BLaER1 (cell line): ENCODE measurements around the gene PWWP2B.

ENCODE experiments used
- H3K27ac ChIP-seq: shearing (Covaris generic); formaldehyde crosslinking; 2 replicates; pipeline ENCODE4 v1.8.1; 2022
- H3K27me3 ChIP-seq: shearing (Covaris generic); formaldehyde crosslinking; 2 replicates; pipeline ENCODE4 v1.8.1; 2022
- H3K36me3 ChIP-seq: shearing (Covaris generic); formaldehyde crosslinking; 2 replicates; pipeline ENCODE4 v1.8.1; 2022
- H3K4me1 ChIP-seq: shearing (Covaris generic); formaldehyde crosslinking; 2 replicates; pipeline ENCODE4 v1.8.1; 2022
- H3K4me2 ChIP-seq: shearing (Covaris generic); formaldehyde crosslinking; 2 replicates; pipeline ENCODE4 v1.8.1; 2022
- H3K4me3 ChIP-seq: shearing (Covaris generic); formaldehyde crosslinking; 2 replicates; pipeline ENCODE4 v1.8.1; 2022
- H3K9ac ChIP-seq: shearing (Covaris generic); formaldehyde crosslinking; 2 replicates; pipeline ENCODE4 v1.8.1; 2022
- H3K9me3 ChIP-seq: shearing (Covaris generic); formaldehyde crosslinking; 2 replicates; pipeline ENCODE4 v1.8.1; 2022
- H4K20me1 ChIP-seq: shearing (Covaris generic); formaldehyde crosslinking; 2 replicates; pipeline ENCODE4 v1.8.1; 2022
- Cebpa-rat ChIP-seq: shearing (Covaris generic); IDR thresholded peaks from 2 replicates; pipeline ENCODE4 v1.8.1; 2022

PWWP2B gene

DNA sequence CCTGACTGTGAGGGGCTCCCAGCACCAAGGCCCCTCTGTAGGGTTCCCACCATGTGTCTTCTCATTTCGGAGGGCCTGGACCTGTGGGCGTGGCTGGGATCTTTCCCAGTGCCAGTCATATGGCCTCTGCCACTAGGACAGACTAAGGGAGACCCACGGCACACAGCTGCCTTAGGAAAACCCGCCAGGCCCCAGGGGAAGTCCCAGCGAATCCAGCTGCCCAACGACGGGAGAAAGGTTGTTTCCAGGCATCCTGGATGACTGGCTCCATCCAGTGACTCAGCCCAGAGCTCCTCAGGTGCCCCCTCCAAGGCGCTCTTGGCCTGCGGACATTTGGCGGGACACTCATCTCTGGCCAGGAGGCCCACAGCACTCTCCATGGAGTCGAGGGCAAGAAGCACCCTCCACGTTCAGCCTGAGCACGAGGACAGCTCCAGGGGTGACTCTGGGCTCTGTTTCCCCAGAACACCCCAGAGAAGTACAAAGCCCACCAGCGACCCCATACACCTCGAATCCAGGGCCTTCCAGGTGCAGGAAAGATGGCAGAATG lies 39.9 kb downstream of the PWWP2B start:
- peak overlapping the region; percentile 79 for H3K9ac ChIP-seq
- peak overlapping the region; percentile 85 for H3K4me2 ChIP-seq
- no peak for TF ChIP-seq Cebpa-rat

DNA sequence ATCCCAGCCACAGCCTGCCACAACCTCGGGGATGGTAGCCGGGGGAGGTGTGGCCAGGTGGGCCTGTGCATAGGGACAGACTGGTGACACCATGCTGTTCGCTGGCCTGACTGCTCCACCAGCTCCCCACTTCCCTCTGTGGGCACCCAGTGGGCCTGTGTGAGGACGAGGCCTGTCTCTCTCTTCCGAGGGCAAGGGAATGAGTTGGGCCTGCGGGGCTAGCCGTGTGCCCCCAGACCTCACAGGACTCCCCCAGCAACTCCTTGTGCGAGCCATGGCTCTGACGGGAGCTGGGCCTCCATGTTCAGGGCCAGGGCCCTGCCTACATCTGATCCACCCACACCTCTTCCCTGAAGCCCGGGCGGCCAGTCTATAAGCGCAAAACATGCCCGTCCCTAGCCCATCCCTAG lies 40.5 kb downstream of the PWWP2B start:
- H3K4me2 ChIP-seq = peak overlapping the region; percentile 85
- no peaks in the 10 kb centered on the region for H3K27me3 ChIP-seq
- H3K9me3 ChIP-seq = no peaks in the 10 kb centered on the region
- no peaks in the 10 kb centered on the region for H4K20me1 ChIP-seq
- peak overlapping the region; percentile 79 for H3K9ac ChIP-seq
- H3K36me3 ChIP-seq = no peaks in the 10 kb centered on the region
- peak overlapping the region; percentile 91 for H3K27ac ChIP-seq
- H3K4me1 ChIP-seq = peaks cover 84% of the 10 kb centered on the region
- H3K4me3 ChIP-seq = no peak overlapping the region
- TF ChIP-seq Cebpa-rat = no peak

More for the DNA sequence above, 39.9 kb downstream of the PWWP2B start:
- Histone ChIP-seq H3K36me3 (no peaks in the 10 kb centered on the region), H3K9me3 (no peaks in the 10 kb centered on the region), H3K27me3 (no peaks in the 10 kb centered on the region), H4K20me1 (no peaks in the 10 kb centered on the region), H3K4me3 (no peak overlapping the region), H3K27ac (peak overlapping the region; percentile 91), H3K4me1 (peaks cover 85% of the 10 kb centered on the region)

DNA sequence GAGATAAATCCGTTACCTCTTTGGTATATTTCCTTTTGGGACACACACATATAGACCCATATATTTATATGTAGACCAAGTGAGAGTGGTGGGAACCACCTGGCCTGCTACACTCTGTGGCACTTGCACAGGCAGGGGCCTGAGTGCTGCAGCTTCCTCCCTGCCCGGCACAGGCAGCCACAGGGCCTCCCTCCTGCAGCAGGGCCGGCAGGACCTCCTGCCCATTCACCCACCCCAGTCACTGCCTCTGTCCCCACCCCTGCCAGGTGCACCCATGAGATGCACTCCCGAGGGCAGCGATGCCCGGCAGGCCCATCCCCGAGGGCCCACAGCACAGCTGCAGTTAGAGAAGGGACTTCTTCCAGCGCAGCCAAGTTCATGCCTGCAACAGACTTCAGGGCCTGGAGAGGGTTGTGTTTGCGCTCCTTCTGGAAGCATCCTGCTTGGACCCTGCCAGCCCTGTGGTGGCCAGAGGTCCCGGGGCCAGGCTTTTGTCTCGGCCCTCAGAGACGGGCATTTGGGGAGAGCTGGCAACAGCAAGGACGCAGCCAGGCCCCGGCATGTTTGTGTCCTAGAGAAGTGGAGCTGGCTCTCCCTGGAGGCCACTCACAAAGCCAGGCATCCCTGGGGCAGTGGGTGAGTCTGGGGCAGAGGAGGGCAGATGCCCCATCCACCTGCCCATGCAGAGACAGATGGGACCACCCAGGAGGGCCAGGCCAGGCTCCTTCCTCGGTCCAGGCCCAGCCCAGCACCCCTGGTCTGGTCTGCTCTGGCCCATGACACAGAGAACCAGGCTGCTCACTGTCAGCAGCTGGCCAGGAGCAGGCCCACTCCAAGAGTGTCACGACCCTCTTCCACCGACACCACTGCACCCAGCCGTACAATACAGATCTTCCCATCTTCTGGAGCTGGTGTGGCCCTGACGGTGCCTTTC lies 41.4 kb downstream of the PWWP2B start:
- no peak for TF ChIP-seq Cebpa-rat
- Histone ChIP-seq H3K4me2 (peak overlapping the region; percentile 85), H3K27ac (peak overlapping the region; percentile 91)

DNA sequence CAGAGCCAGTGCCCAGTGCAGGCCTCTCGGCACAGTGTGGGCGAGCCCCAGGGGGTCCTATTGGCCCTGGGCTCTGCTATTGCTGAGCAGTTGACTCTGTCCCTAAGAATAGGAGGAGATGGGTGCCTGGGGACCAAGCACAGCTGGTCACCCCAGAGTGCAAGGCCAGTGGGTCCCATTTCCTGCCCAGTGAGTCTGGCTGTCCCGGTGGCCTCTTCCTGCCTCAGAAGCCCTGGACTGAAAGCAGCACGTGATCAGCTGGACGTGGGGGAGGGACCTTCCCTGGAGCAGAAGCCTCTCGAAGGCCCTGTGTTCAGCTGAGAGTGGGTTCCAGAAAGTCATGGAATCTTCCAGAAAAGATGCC lies 42.0 kb downstream of the PWWP2B start:
- Histone ChIP-seq H3K27me3 (no peaks in the 10 kb centered on the region), H3K4me1 (peaks cover 80% of the 10 kb centered on the region), H3K9me3 (no peaks in the 10 kb centered on the region), H3K27ac (peak overlapping the region; percentile 91), H3K9ac (peak overlapping the region; percentile 79), H4K20me1 (no peaks in the 10 kb centered on the region), H3K36me3 (no peaks in the 10 kb centered on the region), H3K4me3 (no peak overlapping the region), H3K4me2 (peak overlapping the region; percentile 85)
- no peak for TF ChIP-seq Cebpa-rat

More for the DNA sequence above, 41.4 kb downstream of the PWWP2B start:
- Histone ChIP-seq H3K36me3 (no peaks in the 10 kb centered on the region), H3K4me1 (peaks cover 84% of the 10 kb centered on the region), H3K4me3 (no peak overlapping the region), H3K27me3 (no peaks in the 10 kb centered on the region), H3K9me3 (no peaks in the 10 kb centered on the region), H3K9ac (peak overlapping the region; percentile 79), H4K20me1 (no peaks in the 10 kb centered on the region)

DNA sequence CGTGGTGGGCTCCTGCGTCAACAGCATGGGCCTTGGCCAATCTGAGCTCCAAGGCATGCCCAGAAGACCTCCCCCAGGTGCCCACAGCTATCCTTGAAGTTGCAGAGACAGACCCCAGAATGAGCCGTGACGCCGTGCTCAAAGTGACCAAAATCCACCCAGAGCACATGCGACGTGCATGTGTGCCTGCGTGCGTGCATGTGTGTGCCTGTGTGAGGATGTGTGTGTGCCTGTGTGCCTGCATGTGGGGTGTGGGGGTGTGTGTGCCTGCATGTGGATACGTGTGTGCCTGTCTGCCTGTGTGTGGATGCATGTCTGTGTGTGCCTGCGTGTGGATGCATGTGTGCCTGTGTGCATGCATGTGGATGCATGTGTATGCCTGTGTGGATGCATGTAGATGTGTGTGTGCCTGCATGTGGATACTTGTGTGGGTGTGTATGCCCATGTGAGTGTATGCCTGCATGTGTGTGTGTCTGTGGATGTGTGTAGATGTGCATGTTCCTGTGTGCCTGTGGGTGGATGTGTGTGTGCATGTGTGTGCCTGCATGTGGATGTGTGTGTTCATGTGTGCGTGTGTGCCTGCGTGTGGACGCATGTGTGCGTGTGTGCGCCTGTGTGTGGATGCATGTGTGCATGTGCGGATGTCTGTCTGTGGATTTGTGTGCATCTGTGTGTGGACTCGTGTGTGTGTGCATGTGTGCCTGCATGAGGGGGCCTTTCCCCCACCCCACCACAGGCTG lies 42.6 kb downstream of the PWWP2B start:
- H3K36me3 ChIP-seq = no peaks in the 10 kb centered on the region
- peak overlapping the region; percentile 91 for H3K27ac ChIP-seq
- H3K4me2 ChIP-seq = peak overlapping the region; percentile 85
- no peak for TF ChIP-seq Cebpa-rat
- H3K9ac ChIP-seq = 0 out of 2 replicates have a peak overlapping the region, but pooled peaks have one; percentile 79
- H3K4me1 ChIP-seq = peaks cover 79% of the 10 kb centered on the region
- no peaks in the 10 kb centered on the region for H3K9me3 ChIP-seq
- H3K27me3 ChIP-seq = no peaks in the 10 kb centered on the region
- no peaks in the 10 kb centered on the region for H4K20me1 ChIP-seq
- H3K4me3 ChIP-seq = no peak overlapping the region

DNA sequence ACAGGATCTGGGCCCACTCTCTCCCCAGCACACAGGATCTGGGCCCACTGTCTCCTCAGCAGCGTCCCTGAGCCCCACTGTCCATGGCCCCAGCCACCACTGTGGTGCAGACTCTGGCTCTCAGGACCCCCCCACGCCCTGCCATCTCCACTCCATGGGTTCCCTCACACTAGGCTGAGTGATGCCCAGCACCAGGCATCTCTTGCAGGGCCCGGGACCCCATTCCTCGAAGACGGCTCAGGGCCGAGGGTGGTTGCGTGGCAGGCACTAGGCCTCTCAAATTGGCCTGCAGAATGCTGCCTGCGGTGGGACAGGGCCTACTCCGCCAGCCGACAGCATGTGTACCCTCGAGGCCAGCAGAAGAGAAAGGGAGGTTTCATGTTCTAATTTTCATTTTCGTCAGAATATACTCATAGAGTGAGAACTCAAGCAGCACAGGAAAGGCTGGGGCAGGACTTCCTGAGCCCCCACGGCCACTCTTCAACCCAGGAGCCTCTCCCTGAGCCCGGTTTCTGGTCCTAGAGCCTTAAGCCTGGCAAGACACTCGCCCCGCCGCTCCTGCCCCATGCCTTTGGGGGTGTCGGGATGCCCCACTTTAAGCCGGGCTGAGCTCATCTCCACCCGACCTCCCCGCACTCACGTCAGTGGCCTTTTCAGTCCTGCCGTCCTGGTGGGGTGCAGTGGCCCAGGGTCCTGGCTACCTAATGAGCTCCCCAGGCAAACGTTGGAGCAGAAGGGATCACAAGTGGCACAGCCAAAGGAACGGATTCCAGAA lies 44.0 kb downstream of the PWWP2B start:
- H3K27ac ChIP-seq = peak overlapping the region; percentile 64

DNA sequence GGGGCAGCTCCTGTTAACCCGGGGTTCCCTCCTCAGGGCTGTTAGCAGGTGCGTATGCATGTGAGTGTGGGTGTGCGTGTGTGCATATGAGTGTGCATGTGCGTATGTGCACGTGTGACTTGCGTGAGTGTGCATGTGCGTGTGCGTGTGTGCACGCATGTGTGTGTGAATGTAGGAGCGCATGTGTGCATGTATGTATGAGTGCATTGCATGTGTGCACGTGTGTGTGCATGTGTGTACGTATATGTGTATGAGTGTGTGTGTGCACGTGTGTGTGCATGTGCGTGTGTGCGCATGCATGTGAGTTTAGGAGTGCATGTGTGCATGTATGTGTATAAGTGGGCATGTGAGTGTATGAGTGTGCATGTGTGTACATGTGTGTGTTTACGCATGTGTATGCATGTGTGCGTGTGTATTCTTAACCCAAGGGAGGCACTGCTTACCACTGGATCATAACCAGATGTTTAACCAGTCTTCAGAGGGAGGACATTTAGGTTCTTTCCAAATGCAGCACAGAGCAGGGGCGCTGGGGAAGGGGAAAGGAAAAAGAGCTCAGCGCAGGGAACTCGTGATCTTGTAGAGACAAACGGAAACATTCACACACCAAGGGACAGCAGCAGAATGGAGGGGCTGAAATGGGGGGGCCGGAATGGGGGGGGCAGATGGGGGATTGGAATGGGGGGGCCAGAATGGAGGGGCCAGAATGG lies 45.0 kb downstream of the PWWP2B start:
- H3K4me1 ChIP-seq = peaks cover 92% of the 10 kb centered on the region
- H3K9ac ChIP-seq = no peak overlapping the region

More for the DNA sequence above, 44.0 kb downstream of the PWWP2B start:
- no peaks in the 10 kb centered on the region for H4K20me1 ChIP-seq
- H3K4me1 ChIP-seq = peaks cover 92% of the 10 kb centered on the region
- no peaks in the 10 kb centered on the region for H3K9me3 ChIP-seq
- peak overlapping the region; percentile 48 for H3K4me2 ChIP-seq
- TF ChIP-seq Cebpa-rat = no peak
- no peak overlapping the region for H3K4me3 ChIP-seq
- no peaks in the 10 kb centered on the region for H3K27me3 ChIP-seq
- H3K36me3 ChIP-seq = no peaks in the 10 kb centered on the region
- no peak overlapping the region for H3K9ac ChIP-seq

DNA sequence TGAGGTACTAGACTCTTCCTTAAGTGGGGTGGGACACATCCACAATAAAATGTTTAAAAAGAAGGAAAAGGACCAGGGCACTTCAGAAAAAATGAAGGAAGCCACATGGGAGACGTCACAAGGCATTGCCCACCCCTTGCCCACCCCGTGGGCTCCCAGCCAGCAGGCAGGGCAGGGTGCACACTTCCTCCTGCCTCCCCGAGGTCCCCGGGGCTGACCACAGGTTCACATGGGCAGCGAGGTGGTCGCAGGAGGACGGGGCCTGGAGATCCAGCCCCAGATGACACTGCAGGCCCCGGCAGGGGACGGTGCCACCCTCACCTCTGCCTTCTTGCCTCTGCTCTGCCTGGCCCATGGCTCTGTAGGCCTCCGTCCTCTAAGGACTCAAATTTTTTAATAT lies 45.6 kb downstream of the PWWP2B start:
- no peak for TF ChIP-seq Cebpa-rat
- Histone ChIP-seq H3K9me3 (no peaks in the 10 kb centered on the region), H3K27ac (peak overlapping the region; percentile 62), H4K20me1 (no peaks in the 10 kb centered on the region), H3K4me3 (no peak overlapping the region), H3K9ac (0 out of 2 replicates have a peak overlapping the region, but pooled peaks have one; percentile 54), H3K27me3 (no peaks in the 10 kb centered on the region), H3K4me2 (peak overlapping the region; percentile 70), H3K4me1 (peaks cover 92% of the 10 kb centered on the region), H3K36me3 (no peaks in the 10 kb centered on the region)

More for the DNA sequence above, 45.0 kb downstream of the PWWP2B start:
- H3K27ac ChIP-seq = no peak overlapping the region
- TF ChIP-seq Cebpa-rat = no peak
- H3K4me2 ChIP-seq = peak overlapping the region; percentile 48
- no peaks in the 10 kb centered on the region for H3K36me3 ChIP-seq
- H3K27me3 ChIP-seq = no peaks in the 10 kb centered on the region
- no peaks in the 10 kb centered on the region for H3K9me3 ChIP-seq
- no peak overlapping the region for H3K4me3 ChIP-seq
- H4K20me1 ChIP-seq = no peaks in the 10 kb centered on the region
